C4-2B (cell line): Measurements from ENCODE around the gene TDG.
A peak's percentile ranks its signal among the peaks of the same experiment; 100 is the strongest.

ENCODE experiments used
- H3K27ac ChIP-seq: fragments of 450-650 bp; 2 replicates; pipeline ENCODE4 v1.5.1; 2017
- ZFX ChIP-seq: fragments of 450-650 bp; IDR thresholded peaks from 2 replicates; pipeline ENCODE4 v1.6.1; 2017
- TF ChIP-seq, protein P1 (sequence below): fragments of 450-650 bp; conservative IDR thresholded peaks from 2 replicates; pipeline ENCODE4 v1.5.1; 2017; ENCODE audit warnings: mild to moderate bottlenecking

The TDG gene

DNA sequence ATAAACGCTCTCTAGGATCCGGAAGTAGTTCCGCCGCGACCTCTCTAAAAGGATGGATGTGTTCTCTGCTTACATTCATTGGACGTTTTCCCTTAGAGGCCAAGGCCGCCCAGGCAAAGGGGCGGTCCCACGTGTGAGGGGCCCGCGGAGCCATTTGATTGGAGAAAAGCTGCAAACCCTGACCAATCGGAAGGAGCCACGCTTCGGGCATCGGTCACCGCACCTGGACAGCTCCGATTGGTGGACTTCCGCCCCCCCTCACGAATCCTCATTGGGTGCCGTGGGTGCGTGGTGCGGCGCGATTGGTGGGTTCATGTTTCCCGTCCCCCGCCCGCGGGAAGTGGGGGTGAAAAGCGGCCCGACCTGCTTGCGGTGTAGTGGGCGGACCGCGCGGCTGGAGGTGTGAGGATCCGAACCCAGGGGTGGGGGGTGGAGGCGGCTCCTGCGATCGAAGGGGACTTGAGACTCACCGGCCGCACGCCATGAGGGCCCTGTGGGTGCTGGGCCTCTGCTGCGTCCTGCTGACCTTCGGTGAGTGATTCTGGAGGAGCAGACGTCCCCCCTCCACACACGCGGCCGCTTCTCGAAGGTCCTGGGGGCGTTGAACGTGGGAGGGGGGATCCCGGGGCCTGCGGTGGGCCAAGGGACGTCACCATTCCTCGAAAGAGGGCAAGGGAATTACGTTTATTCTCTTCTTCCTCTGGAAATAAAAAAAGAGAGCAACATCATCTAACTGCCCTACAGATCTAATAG lies 35.5 kb upstream of the TDG start, which contains the start of gene HSP90B1:
TSS of gene HSP90B1 (plus strand) at position 377 of the 753 bp plus-strand sequence. CDS start at position 483, 106 bp downstream.
- peak within 1 kb of the TSS; percentile 93 for H3K27ac ChIP-seq

DNA sequence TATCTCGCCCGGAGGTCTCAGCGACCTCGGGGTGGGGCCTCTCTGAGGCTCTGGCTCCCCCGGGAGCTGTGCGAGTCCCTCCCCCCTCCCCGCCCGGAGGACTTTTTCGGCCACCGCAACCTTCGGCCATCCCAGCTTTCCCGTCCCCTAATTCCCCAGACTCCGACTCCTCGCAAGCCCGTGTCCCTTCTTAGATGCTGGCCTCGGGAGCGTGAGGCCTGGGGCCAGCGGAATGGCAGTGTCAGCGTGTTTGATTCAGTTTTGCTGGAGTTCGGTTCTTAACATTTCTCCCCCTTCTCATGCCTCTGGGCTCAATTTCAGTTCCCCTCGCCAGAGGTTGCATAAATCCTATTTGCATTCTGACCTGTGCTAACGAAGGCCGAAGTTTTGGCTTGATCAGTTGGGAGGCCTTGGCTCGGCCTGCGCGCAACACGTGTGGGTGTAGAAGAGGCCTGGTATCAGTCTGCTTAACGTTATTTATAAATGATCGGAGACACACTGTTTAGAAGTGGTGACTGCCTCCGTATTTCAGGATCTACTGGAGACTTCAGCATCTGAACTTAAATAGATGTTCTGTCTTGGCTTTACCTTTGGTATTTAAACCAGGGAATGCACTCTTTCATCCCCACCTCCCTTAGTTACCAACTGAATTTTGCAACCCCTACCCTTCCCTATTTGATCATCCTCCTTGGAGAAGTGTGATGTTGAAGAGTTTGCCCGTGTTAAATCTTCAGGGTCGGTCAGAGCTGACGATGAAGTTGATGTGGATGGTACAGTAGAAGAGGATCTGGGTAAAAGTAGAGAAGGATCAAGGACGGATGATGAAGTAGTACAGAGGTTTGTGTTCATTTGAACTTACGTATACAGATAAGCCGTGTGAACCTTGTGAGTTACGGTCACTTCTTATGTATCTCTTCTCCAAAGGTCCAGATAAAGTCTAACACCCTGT lies 34.6 kb upstream of the TDG start:
- peak; percentile 65 for TF ChIP-seq ZFX
- TF ChIP-seq, protein P1, sequence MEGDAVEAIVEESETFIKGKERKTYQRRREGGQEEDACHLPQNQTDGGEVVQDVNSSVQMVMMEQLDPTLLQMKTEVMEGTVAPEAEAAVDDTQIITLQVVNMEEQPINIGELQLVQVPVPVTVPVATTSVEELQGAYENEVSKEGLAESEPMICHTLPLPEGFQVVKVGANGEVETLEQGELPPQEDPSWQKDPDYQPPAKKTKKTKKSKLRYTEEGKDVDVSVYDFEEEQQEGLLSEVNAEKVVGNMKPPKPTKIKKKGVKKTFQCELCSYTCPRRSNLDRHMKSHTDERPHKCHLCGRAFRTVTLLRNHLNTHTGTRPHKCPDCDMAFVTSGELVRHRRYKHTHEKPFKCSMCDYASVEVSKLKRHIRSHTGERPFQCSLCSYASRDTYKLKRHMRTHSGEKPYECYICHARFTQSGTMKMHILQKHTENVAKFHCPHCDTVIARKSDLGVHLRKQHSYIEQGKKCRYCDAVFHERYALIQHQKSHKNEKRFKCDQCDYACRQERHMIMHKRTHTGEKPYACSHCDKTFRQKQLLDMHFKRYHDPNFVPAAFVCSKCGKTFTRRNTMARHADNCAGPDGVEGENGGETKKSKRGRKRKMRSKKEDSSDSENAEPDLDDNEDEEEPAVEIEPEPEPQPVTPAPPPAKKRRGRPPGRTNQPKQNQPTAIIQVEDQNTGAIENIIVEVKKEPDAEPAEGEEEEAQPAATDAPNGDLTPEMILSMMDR, result no peak
- H3K27ac ChIP-seq, result peak overlapping the region; percentile 93

More for the DNA sequence above, 35.5 kb upstream of the TDG start, which contains the start of gene HSP90B1:
- no peak for TF ChIP-seq ZFX
- TF ChIP-seq, protein P1, result no peak

DNA sequence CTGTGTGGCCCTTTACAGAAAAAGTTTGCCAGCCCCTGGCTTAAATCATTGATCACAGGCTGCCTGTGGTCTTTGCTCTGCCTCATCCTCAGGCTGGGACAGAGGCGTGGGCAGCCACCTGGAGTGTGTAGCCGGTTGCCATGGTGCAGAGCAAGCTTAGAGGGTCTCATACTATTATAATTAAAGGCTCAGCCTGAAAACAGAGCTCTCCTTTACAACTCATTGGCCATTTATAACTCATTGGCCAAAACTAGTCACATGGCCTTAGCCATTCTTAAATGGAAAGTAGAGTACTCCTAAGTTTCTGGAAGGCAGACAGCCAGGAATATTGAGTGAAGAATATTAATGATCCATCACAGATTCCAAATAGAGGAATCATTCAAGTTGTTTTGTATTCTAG lies 32.4 kb upstream of the TDG start:
- TF ChIP-seq ZFX, result no peak
- TF ChIP-seq, protein P1, result no peak
- H3K27ac ChIP-seq, result no peak overlapping the region

DNA sequence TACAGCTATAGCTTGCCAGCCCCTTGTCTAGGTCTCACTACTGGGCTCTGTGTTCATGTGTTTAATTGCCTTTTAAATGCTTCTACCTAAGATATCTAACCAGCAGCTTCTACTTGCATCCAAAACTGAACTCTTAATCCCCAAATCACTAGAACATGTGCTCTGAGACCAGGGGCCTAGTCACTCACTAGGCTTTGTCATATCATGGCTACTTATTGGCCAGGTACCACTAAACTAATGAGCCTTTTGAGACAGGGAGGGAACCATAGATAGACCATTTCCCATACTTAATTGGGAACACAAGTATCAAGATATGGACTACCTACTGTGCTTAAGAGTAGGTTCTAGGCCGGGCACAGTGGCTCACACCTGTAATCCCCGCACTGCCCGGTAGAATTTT lies 29.0 kb upstream of the TDG start:
- no peak overlapping the region for H3K27ac ChIP-seq
- TF ChIP-seq, protein P1, result no peak
- TF ChIP-seq ZFX, result no peak

DNA sequence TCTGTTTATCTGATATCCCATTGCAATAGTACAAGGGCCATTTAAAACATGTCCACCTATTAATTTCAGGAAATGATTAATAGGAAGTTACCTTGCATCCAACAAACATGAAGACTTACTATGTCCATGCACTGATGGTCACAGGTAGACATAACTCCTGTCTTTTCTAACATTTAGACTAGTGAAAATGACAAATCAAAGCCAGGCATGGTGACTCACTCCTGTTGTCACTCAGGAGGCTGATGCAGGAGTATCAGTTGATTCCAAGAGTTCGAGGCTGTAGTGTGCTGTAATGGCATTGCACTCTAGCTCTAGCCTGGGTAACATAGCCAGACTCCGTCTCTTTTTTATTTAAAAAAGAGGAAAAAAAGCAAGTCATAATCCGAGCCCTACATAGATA lies 20.7 kb upstream of the TDG start:
- no peak for TF ChIP-seq ZFX
- TF ChIP-seq, protein P1, result no peak
- H3K27ac ChIP-seq, result no peak overlapping the region

DNA sequence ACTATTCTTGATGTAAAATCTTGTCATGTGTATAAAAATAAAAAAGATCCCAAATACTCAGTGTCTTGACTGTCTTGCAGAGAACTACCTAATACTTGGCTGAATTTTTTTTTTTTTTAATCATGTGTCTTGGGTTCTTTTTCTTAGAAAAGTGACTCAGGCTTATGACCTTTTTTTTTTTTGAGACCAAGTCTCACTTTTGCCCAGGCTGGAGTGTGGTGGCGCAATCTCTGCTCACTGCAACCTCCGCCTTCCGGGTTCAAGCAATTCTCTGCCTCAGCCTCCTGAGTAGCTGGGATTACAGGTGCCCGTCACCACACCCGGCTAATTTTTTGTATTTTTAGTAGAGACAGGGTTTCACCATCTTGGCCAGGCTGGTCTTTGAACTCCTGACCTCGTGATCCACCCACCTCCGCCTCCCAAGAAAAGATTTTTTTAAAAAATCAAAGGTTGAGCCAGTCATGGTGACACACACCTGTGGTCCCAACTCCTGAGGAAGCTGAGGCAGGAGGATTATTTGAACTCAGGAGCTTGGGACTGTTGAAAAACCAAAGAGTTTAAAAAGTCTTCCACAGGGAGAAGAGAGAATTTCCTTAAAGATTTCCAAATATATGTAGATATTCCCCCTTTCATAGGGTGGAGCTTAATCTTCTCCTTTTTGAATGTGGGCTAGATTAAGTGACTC lies 17.7 kb upstream of the TDG start:
- H3K27ac ChIP-seq, result no peak overlapping the region
- no peak for TF ChIP-seq ZFX
- TF ChIP-seq, protein P1, result no peak
